HG02610 (cell line): ENCODE data around the gene BICDL1.

ENCODE experiments used
- ATAC-seq: cut with Tn5 transposase; IDR thresholded peaks from one replicate; pipeline ENCODE4 v1.9.1; 2021; ENCODE audit warnings: mild to moderate bottlenecking, moderate library complexity; ENCODE audit not compliant: unreplicated experiment

The BICDL1 gene

DNA sequence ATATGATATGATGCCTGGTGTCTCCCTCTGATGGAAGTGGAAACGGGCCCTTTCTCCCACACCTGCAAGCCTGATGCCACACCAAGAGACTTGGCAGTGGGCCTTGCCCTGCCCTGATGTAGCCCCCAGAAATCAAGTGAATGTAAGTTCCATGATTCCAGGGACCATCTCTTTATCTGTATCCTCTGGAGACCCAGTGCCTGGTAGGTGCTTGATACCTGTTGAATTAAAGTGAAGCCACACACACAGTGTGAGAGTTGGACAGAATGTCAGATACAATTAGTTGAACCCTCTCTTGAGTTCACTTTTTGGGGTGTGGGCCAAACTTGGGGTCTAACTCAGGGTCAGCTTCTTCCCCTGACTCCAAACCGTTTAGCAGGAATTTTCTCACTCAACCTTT is 132.3 kb downstream of the BICDL1 start:
- no peak for ATAC-seq

DNA sequence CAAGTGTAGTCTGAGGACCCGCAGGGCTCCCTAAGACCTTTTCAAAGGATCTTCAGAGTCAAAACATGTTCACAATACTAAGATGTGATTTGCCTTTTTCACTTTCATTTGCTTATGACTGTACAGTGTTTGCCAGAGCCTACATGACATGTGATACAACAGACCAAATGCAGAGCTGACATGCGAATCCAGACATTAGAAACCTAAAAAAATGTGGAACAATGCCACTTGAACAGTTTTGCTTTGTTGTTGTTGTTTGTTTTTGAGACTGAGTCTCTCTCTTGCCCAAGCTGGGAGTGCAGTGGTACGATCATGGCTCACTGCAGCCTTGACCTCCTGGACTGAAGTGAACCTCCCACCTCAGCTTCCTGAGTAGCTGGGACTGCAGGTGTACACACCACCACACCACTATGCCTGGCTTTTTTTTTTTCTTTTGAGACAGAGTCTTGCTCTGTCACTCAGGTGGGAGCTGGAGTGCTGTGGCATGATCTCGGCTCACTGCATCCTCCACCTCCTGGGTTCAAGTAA is 132.8 kb downstream of the BICDL1 start:
- ATAC-seq: peak; percentile 41

DNA sequence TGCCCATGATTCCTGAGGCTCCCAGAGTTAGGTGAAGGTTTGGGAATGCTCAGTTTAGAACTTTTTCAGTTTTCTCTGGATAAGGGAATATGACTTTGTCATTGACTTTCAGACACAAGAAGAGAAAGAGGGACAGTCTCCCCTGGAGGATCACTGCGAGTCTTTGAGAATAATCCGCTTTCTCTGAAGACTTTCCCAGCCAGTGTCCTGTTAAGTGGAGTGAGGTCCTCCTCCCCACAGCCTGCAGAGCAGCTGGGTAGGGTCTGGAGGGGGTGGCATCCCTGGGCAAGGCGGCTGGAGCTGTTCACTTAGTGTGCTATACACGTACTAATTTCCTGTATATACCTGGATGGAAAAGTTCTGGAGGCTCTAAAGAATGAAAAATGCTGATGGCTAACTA is 136.0 kb downstream of the BICDL1 start:
- no peak for ATAC-seq

DNA sequence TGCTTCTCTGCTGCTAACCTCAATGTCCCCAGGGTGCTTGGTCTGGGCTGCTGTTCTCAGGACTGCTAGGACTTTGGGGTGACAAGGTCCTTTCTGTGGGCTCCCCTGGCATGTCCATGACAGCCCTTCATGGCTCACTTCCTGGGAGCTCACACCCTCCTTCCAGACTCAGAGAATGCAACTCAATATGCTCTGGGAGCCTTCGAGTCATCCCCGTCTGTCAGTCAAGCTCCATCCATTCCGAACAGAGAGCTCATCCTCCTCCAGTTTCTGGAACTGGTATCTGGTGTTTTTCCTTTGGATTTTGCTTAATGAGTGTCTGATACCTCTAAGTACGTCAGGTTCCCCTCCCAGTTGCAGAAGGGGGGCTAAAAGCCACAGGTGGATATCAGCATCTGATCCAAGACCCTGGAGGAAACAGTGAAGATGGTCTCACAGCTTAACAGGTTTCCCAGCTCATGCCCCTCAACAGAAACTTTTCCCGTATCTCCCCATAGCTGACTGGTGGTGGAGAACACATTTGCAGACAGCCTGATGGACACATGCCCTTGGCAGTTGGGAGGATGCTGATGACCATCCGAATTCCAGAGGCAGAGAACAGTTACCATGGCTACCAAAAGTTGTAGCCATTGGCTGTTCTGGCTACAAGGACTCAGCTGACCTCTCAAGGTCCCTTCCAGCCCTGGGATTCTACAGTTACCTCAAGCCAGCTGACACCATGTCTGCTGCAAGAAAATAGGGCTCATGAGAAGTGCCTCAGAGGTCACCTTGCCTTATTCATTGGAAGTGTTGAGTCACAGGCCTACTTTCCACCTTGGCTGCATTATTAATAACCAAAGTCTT is 137.0 kb downstream of the BICDL1 start:
- ATAC-seq: no peak

DNA sequence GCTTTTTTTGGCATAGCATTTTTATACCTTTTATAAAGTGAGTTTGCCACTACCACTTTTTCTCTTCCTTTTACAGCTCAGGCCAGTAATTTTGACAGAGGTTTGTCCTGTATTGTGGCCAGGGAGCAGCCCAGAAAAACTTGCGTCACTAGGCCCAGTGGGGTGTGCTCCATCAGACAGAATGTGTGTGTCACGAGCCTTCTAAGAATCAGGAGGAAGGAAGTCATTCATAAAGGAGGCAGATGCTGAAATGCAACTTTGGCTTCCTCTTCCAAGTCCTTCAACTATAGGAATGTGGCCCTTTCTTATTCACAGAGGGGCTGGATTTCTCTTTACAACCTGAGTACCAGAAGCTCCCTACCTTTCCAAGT is 137.6 kb downstream of the BICDL1 start:
- ATAC-seq: no peak

DNA sequence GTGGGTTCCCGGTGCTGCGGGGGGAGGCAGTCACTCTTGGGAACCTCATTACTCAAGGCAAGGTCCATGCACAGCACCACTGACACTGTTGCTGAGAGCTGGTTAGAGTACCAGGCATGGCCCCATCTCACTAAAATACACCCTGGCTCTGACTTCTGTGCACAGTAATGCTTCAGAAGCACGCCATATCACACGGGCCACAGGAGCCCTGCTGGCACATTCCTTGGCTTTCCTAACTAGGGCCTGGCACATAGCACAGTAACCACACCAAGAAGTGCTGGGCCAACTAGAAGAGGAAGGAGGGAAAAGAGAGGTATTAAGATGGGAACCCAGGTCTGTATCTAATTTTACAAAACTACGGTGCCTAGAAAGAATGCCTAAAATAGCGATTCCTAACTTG is 141.0 kb downstream of the BICDL1 start:
- no peak for ATAC-seq

DNA sequence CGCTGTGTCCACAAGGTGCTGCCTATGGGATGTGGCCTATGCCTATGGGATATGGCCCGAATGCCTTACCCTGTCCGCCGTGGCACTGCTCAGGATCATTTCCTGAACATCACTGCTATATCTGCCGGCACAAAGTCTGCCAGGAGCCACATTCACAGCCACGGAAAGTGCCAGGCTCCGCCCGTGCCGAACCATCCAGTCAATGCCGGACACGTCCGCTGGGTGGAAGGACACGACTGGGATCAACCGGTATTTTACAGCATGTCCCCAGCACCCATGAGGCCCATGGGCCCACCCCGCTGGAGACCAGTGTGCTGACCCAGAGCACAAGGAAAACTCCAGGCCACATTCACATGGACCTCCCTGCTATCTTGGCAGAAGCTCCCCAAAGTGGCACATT is 142.1 kb downstream of the BICDL1 start:
- no peak for ATAC-seq

DNA sequence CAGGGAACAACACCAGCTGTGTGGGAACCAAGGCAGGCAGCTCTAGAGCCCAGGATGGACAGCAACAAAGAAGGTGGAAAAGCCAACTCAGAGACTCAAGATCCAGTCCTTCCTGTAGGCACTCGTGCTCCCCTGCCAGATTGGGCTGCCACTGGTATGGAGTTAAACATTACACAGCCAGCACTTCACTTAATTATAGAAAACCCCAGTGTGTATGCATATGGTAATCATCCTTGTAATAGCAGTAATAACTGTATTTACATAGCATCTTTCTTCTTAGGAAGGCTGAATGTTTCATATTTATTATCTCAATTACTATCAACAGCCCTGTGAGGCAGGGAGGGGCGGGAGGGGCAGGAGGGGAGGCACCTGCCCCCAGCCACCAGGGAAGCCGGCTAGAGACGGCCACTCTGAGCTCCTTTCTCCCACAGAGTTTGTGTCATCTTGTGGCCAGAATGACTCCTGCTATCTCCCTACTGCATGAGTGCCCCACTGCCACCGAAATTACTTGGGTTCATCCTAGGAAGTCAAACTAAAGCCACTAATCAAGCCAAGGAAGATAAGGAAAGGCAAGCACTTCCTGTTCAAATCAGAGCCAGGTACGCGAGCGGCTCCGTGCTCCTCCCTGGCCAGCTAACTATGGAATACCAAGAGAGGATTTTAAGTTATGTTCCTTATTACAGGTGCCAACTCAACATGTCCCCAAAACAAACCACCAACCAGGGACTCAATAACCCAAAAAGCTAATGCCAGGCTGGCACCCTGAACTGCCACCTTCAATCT is 143.2 kb downstream of the BICDL1 start:
- no peak for ATAC-seq

DNA sequence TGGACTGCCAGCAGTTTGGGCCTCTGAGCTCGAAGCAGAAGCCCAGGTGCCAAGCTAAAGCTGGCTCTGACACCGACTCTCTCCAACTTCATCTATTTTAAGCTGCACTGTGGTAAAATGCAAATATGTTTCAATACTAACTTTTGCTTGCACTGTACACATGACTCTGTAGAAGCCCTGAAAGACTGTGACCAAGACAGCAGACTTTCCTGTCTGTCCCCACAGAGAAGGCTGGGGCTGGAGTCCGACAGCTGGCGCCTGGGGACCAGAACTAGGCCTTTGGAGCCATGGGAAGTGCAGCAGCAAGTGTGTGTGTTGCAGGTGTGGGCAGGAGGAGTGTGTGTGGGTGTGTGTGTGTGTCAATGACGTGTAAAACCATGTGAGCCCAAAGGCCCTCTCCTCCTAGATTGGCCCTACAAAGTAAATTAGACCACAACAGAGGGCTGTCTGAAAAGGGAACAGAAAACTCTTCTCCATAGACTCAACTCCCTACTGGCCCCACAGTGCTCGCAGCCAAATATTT is 143.9 kb downstream of the BICDL1 start:
- ATAC-seq: peak; percentile 81

DNA sequence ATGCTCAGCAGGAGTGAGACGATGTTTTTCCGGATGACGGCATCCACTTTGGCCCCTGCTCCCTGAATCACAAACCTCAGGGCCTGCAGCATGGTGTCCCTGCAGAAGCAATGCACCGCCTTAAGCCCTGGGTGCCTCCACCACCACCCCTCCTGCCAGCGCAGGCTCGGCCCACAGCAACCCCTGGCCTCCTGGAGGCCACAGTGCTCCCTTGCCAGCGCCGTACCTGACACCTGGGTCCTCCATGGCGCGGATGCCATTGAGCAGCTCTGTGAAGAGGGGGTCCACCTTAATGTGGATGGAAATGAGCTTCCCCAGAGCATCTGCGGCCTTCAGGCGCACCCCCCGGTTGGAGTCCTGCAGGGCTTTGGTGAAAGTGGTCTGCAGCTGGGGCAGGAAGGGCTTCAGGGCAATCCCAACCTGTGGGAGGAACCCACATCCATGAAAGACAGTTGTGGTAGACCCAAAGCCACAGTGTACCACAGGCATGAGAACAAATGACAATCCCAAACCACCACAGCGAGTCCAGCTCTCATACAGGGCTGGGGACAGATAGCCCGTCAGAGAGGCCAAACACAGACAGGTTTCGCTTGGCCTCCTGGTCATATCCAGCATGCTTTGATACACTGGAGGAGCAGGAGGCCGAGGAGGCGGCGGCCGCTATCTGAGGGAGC is 145.4 kb downstream of the BICDL1 start:
- ATAC-seq: no peak

DNA sequence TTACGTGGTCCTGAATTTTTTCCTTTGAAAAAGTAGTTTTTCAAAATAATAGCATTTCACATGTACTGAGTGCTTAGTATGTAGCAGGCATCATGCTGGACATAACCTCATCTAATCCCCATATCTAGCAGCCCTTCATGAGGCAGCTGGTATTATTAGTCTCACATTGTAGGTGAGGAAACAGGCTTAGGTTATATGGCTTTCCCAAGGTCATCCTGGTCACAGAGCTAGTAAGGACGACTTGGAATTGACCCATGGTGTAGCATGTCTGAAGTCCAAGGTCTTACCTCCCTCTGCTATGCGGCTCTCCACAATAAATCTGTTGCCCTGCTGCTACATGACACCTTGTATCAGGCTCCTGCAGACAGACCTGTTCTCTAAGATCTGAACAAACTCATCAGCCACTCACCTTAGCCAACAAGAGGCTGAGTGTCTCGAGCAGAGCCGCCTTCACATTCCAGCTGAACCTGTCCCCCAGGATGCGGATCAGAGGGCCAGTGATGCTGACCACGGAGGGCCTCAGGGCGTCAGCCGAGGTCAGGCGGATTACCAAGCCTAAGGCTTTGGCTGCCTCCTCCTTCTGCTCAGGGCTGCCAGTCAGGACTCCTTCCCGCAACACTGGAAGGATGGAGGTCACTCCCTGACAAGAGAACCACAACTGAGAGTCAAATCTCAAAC is 147.2 kb downstream of the BICDL1 start:
- no peak for ATAC-seq

DNA sequence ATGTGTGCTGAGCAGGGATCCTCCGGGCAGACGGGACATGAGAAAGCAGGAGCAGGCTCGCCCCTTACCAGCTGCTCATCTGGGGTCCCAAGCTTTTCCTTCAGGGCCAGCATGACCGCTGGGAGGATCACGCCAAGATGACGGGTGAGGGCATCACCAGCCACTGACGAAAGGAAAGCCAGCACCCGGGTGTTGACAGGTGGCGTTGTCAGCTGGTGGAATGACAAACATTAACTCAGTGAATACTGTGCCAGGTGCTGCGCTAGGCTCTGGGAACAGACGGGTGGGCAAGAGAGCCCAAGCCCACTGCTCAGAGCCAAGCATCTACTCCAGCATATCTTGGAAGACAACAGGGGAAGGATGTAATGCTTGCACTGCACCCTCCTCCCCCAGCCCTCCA is 148.8 kb downstream of the BICDL1 start:
- ATAC-seq: no peak

DNA sequence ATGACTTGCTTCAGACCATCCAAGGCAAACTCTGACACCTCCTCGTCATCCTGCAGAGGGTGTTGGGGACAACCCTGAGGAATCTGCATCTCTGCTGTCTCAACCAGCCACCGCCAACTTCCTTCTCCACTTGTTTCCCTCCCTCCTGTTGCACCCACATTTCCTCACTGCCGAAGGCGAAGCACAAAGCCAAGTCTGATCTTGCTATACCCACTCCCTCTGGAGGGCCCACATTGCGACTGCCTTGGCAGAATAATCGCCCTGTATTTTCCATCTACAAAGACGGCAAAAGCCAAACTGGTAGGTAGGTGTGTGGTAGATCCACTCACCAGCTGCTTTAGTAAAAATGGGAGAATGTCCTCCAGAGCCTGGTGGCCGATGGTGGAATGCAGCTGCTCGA is 149.3 kb downstream of the BICDL1 start:
- no peak for ATAC-seq

DNA sequence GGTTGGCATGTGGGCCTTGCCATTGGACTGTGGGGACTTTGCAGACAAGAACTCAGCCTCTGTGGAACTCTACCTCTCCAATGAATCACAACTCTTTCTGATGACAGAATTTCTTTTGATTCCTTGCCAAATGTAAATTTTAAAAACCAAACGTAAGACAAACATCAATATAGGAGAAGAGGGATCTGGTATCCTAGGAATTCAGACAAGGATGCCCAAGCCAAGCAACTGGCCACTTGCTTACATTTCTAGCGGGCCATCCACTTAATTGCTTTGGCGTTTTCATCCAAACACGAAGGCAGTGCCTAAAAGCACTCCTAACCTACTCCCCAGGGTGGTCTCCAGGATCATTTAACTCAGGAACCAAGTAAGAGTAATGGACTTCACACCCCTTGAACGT is 150.9 kb downstream of the BICDL1 start:
- ATAC-seq: no peak

DNA sequence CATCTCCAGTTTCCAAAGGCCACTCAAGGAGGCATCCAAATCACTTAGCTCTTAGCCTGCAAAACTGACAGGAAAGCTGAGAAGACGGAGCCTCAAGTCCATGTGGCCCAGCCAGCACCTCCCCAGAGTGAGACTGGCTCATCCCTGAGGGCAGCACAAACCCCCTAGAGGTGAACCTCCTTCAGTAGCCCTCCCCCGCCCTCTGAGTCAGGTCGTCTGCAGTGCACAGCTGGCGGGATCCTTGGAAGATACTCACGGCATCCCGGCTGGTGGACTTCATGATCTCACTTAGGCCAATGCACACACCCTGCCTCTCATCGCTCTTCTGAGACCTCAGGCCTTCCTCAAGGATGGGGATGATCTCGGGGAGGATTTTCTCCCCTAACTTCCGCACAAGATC is 151.6 kb downstream of the BICDL1 start:
- ATAC-seq: no peak

DNA sequence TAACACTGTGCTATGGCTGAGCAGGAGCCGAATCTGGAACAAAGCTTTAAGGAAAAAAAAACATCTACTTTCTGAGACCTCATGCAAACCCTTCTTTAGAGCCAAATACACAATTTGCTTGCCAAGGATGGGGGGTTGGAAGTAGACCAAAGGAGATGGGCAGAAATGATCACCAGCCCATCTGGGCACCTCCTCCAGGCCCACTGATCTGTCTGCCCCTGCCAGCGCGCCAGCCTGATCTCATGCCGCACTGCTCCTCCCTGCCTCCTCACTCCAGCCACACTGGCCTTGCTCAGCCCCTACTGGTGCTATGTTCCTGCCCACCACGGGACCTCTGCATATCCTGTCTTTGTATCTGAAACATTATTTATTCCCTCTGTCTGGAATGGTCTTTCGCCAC is 152.3 kb downstream of the BICDL1 start:
- ATAC-seq: no peak

DNA sequence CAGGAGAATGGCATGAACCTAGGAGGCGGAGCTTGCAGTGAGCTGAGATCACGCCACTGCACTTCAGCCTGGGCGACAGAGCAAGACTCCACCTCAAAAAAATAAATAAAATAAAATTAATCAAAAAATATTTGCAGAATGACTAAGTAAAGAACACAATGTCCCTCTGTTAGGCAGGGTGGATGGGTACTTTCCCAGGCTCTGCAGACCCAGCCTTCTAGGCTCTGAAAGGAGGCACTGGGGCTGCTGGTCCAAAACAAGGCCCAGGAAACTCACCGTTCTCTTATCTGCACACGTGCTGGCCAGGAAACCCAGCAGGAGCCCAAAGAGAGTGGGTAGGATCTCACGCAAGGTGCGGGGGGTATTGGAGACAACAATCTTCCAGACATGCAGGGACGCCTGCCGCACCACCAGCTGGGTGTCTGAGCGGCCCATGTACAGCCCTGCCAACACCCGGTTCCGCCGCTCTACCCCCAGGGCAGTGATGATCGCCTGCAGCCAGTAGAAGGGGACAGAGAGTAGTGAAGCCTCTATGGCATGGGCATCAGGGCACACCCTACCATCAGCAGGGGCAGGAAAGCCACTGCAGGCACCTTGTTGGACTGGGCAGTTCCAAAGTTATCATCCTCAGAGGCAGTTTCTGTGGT is 153.3 kb downstream of the BICDL1 start:
- no peak for ATAC-seq
